Neuronal stem cell (in vitro differentiated cells): ENCODE results near the gene CCT6A.
"Not testable (repeated sequence)": the region's sequence is repeated elsewhere in the genome, so short reads cannot be mapped to it uniquely, and the experiment has no call there.

Source experiments
- DNase-seq: peaks from one replicate; pipeline ENCODE4 v3.0.0-alpha.2; 2013; ENCODE audit warnings: low spot score
- H2AFZ ChIP-seq: one replicate; pipeline ENCODE4 v1.6.1; 2013; ENCODE audit warnings: mild to moderate bottlenecking, low read length, inconsistent platforms
- H2AK5ac ChIP-seq: 2 replicates; pipeline ENCODE4 v1.6.1; 2013; ENCODE audit warnings: low read depth, mild to moderate bottlenecking, inconsistent platforms, low read length, moderate library complexity, mixed read lengths
- H2BK120ac ChIP-seq: 2 replicates; pipeline ENCODE4 v1.6.1; 2013; ENCODE audit warnings: low read depth, mild to moderate bottlenecking, inconsistent platforms, low read length, moderate library complexity, mixed read lengths
- H2BK12ac ChIP-seq: one replicate; pipeline ENCODE4 v1.6.1; 2013; ENCODE audit warnings: low read length, inconsistent platforms
- H2BK15ac ChIP-seq: 2 replicates; pipeline ENCODE4 v1.6.1; 2013; ENCODE audit warnings: mild to moderate bottlenecking, low read length, inconsistent platforms, mixed read lengths
- H2BK5ac ChIP-seq: one replicate; pipeline ENCODE4 v1.6.1; 2013; ENCODE audit warnings: inconsistent platforms, mild to moderate bottlenecking, low read length, moderate library complexity
- H3K14ac ChIP-seq: one replicate; pipeline ENCODE4 v1.6.1; 2013; ENCODE audit warnings: low read length, inconsistent platforms
- H3K18ac ChIP-seq: 2 replicates; pipeline ENCODE4 v1.6.1; 2013; ENCODE audit warnings: low read length, inconsistent platforms
- H3K23ac ChIP-seq: 2 replicates; pipeline ENCODE4 v1.6.1; 2013; ENCODE audit warnings: low read depth, mild to moderate bottlenecking, mixed read lengths, low read length, inconsistent platforms; ENCODE audit not compliant: poor library complexity
- H3K27ac ChIP-seq: replicated peaks from 3 replicates; pipeline ENCODE4 v1.5.1; 2013; ENCODE audit warnings: low read length, inconsistent platforms
- H3K27me3 ChIP-seq, 3 experiments: 2 replicates each; pipeline ENCODE4 v1.6.1; 2013; ENCODE audit warnings: low read length in 3 of 3, mild to moderate bottlenecking in 2 of 3, inconsistent platforms in 1 of 3, low read depth in 1 of 3, mixed read lengths in 1 of 3, moderate library complexity in 1 of 3; ENCODE audit not compliant: control insufficient read depth in 3 of 3, insufficient read depth in 3 of 3
- H3K36me3 ChIP-seq, 2 donors: replicated peaks in 1 of 2; 2 replicates each; pipeline ENCODE4 v1.6.1; 2013; ENCODE audit warnings: low read length in 2 of 2; ENCODE audit not compliant: control insufficient read depth in 2 of 2, insufficient read depth in 2 of 2
- H3K4ac ChIP-seq: 2 replicates; pipeline ENCODE4 v1.6.1; 2013; ENCODE audit warnings: inconsistent platforms, mild to moderate bottlenecking, low read length, moderate library complexity
- H3K4me1 ChIP-seq, 2 donors: 1 replicate in 1 of 2; 2 replicates in 1 of 2; pipeline ENCODE4 v1.6.1; 2013; ENCODE audit warnings: low read length in 2 of 2, low read depth in 1 of 2; ENCODE audit not compliant: control insufficient read depth in 2 of 2, insufficient read depth in 1 of 2
- H3K4me2 ChIP-seq: one replicate; pipeline ENCODE4 v1.6.1; 2013; ENCODE audit warnings: mild to moderate bottlenecking, low read length, inconsistent platforms; ENCODE audit not compliant: insufficient read depth, poor library complexity, severe bottlenecking
- H3K4me3 ChIP-seq, 2 donors: 2 replicates each; pipeline ENCODE4 v1.5.1; 2013; ENCODE audit warnings: low read length in 2 of 2, mild to moderate bottlenecking in 2 of 2, inconsistent platforms in 1 of 2, moderate library complexity in 1 of 2
- H3K79me1 ChIP-seq: one replicate; pipeline ENCODE4 v1.6.1; 2013; ENCODE audit warnings: low read depth, mild to moderate bottlenecking, inconsistent platforms, low read length, moderate library complexity
- H3K9ac ChIP-seq: one replicate; pipeline ENCODE4 v1.6.1; 2013; ENCODE audit warnings: mild to moderate bottlenecking, low read depth, low read length, inconsistent platforms; ENCODE audit not compliant: poor library complexity
- H3K9me3 ChIP-seq, 2 donors: replicated peaks in 1 of 2; 2 replicates each; pipeline versions ENCODE3 to v1.6.1; 2013; ENCODE audit warnings: low read length in 2 of 2, mild to moderate bottlenecking in 2 of 2, inconsistent platforms in 1 of 2, low read depth in 1 of 2, mixed read lengths in 1 of 2, moderate library complexity in 1 of 2; ENCODE audit not compliant: control insufficient read depth in 2 of 2, insufficient read depth in 1 of 2
- H4K8ac ChIP-seq: one replicate; pipeline ENCODE4 v1.6.1; 2013; ENCODE audit warnings: low read depth, mild to moderate bottlenecking, inconsistent platforms, low read length, moderate library complexity
- H4K91ac ChIP-seq: one replicate; pipeline ENCODE4 v1.6.1; 2013; ENCODE audit warnings: low read length, low read depth, mild to moderate bottlenecking, inconsistent platforms; ENCODE audit not compliant: poor library complexity
- WGBS, 2 donors: extraction: QIAGEN DNeasy Blood & Tissue Kit; methylation state at CpG; one replicate each; pipeline ENCODE4 v1.1.7; 2013; ENCODE audit warnings: missing lambda C conversion rate in 2 of 2, mixed read lengths in 1 of 2; ENCODE audit not compliant: insufficient read length in 2 of 2, insufficient replicate concordance in 1 of 2; ENCODE audit errors: extremely low coverage in 2 of 2; 5-methylcytosine and 5-hydroxymethylcytosine counted together

The CCT6A gene

GRCh38 chr7:56097700-56098099, 46.1 kb downstream of the CCT6A start:
- Histone ChIP-seq H2BK12ac (no peak overlapping the region), H2AK5ac (no peak overlapping the region), H3K9ac (no peak overlapping the region), H2BK15ac (no peak overlapping the region), H2AFZ (no peak overlapping the region), H4K8ac (no peak overlapping the region), H3K4me1 (no peaks in the 10 kb centered on the region), H3K27ac (no peak overlapping the region), H3K23ac (no peak overlapping the region), H3K4ac (no peak overlapping the region), H3K36me3 (no peaks in the 10 kb centered on the region), H3K27me3 (no peaks in the 10 kb centered on the region), H2BK120ac (no peak overlapping the region), H3K18ac (no peak overlapping the region), H3K4me3 (no peak overlapping the region), H2BK5ac (no peak overlapping the region), H3K14ac (no peak overlapping the region), H3K79me1 (no peaks in the 10 kb centered on the region), H3K4me2 (no peak overlapping the region), H3K9me3 (no peaks in the 10 kb centered on the region), H4K91ac (no peak overlapping the region)
- DNase-seq, result no peak
- no CpG with 5 or more reads among the region's 5 CpGs for WGBS, 2 donors

- not testable (repeated sequence) for H4K91ac ChIP-seq, H3K4me1 ChIP-seq, H3K9ac ChIP-seq, H3K4me2 ChIP-seq, H3K79me1 ChIP-seq, H3K36me3 ChIP-seq, H3K23ac ChIP-seq, H4K8ac ChIP-seq, DNase-seq, H2AK5ac ChIP-seq, H3K4me3 ChIP-seq, H3K27ac ChIP-seq, H3K9me3 ChIP-seq, H3K18ac ChIP-seq, H2BK120ac ChIP-seq, H2BK12ac ChIP-seq, H2BK15ac ChIP-seq, H3K27me3 ChIP-seq, H3K14ac ChIP-seq, H2BK5ac ChIP-seq, H3K4ac ChIP-seq, H2AFZ ChIP-seq
- WGBS, 2 donors, result no CpG with 5 or more reads among the region's 8 CpGs
Observed at GRCh38 chr7:56098187-56099008, 46.8 kb downstream of the CCT6A start.

GRCh38 chr7:56099653-56100052, 48.1 kb downstream of the CCT6A start:
- Histone ChIP-seq H2BK12ac (no peak overlapping the region), H3K4me2 (no peak overlapping the region), H2BK15ac (no peak overlapping the region), H3K4me1 (no peaks in the 10 kb centered on the region), H2BK120ac (no peak overlapping the region), H3K4ac (no peak overlapping the region), H4K8ac (no peak overlapping the region), H3K4me3 (no peak overlapping the region), H3K27me3 (no peaks in the 10 kb centered on the region), H3K9ac (no peak overlapping the region), H3K79me1 (no peaks in the 10 kb centered on the region), H3K23ac (no peak overlapping the region), H3K18ac (no peak overlapping the region), H3K36me3 (peaks cover 0 to 5% of the 10 kb centered on the region in 2 donors), H3K27ac (no peak overlapping the region), H3K9me3 (no peaks in the 10 kb centered on the region), H2BK5ac (no peak overlapping the region), H2AK5ac (no peak overlapping the region), H3K14ac (no peak overlapping the region), H4K91ac (no peak overlapping the region), H2AFZ (no peak overlapping the region)
- WGBS, 2 donors, result no CpG with 5 or more reads among the region's 3 CpGs
- no peak for DNase-seq

GRCh38 chr7:56104138-56104537, 52.6 kb downstream of the CCT6A start:
- H2BK5ac ChIP-seq, H3K4me1 ChIP-seq, H2AFZ ChIP-seq, H3K14ac ChIP-seq, H3K27ac ChIP-seq, H3K36me3 ChIP-seq, H2BK120ac ChIP-seq, H3K9me3 ChIP-seq, H3K9ac ChIP-seq, H3K79me1 ChIP-seq, H3K4me3 ChIP-seq, DNase-seq, H3K23ac ChIP-seq, H2AK5ac ChIP-seq, H3K4ac ChIP-seq, H2BK12ac ChIP-seq, H2BK15ac ChIP-seq, H3K4me2 ChIP-seq, H4K91ac ChIP-seq, H3K18ac ChIP-seq, H4K8ac ChIP-seq, H3K27me3 ChIP-seq: not testable (repeated sequence)
- whole genome bisulfite sequencing, 2 donors, result no CpG with 5 or more reads among the region's 9 CpGs
